Measurements from ENCODE around the gene SLC26A6. TPM values are rescaled to one million over a fixed set of nuclear protein-coding genes. Genes with fewer than 3 reads are reported as not detected.

SLC26A6 gene
- total and polyA plus RNA-seq, 4 donors = 4.4 to 13.1 (median 6.3) TPM

DNA sequence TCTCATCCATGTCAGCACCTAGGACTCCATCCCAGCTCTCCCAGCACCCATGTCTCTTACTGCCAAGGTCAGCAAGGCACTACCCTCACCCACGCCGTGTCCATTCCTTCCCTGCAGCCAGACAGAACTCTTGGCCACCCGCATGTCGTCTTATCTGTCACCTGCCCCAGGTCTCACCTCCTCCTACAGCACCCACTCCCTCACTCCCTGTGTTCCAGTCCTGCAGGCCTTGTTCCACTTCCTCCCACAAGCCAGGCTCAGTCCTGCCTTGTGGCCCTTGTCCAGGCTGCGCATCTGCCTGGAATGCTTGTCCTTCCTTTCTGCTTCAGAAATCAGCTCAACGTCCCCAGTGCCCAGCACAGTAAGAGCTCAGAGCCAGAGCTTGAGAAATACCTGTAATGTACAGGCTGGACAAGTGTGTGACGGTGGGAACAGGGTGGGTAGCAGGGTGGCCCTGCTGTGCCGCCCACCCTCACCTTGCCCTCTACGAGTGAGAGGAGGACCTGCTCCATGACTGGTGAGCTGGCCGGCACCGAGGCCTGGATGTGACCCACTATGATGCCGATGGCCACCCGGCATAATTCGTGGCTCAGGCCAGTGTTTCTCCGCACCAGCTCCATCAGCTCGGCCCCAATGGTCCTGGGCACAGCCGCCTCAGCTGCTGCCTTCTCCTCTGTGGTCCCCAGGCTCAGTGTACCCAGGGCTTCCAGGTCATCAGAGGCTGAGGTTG, 45.7 kb upstream of the SLC26A6 start:
- H3K36me3 ChIP-seq (ENCODE audit: control insufficient read depth in 4 of 4, insufficient read depth in 3 of 4, low read depth in 1 of 4, low read length in 3 of 4) = peaks cover 12 to 51% (median 18%) of the 10 kb centered on the region in 4 donors
- H3K27ac ChIP-seq (ENCODE audit: low read depth in 1 of 2, low read length in 2 of 2) = no peak overlapping the region
- no peak overlapping the region for H3K9ac ChIP-seq (ENCODE audit: low read depth in 1 of 2, low read length in 2 of 2)
- TF ChIP-seq JUND (IDR thresholded peaks at IDR 0.05) (no peak), RAD21 (IDR thresholded peaks at IDR 0.05) (no peak), EGR1 (IDR thresholded peaks at IDR 0.05; ENCODE audit: low read depth in 2 of 2) (no peak), FOXA1 (IDR thresholded peaks at IDR 0.05) (no peak), RXRA (IDR thresholded peaks at IDR 0.05) (no peak), GABPA (IDR thresholded peaks at IDR 0.05 in 1 of 2, conservative IDR thresholded peaks at IDR 0.05 in 1 of 2) (no peak), HNF4A (conservative IDR thresholded peaks at IDR 0.05) (no peak), TAF1 (conservative IDR thresholded peaks at IDR 0.05) (no peak), YY1 (IDR thresholded peaks at IDR 0.05) (no peak), FOXA2 (IDR thresholded peaks at IDR 0.05) (no peak), NR2F2 (IDR thresholded peaks at IDR 0.05) (no peak), SP1 (IDR thresholded peaks at IDR 0.05) (no peak), HNF4G (IDR thresholded peaks at IDR 0.05) (no peak)
- TF ChIP-seq, protein P1, sequence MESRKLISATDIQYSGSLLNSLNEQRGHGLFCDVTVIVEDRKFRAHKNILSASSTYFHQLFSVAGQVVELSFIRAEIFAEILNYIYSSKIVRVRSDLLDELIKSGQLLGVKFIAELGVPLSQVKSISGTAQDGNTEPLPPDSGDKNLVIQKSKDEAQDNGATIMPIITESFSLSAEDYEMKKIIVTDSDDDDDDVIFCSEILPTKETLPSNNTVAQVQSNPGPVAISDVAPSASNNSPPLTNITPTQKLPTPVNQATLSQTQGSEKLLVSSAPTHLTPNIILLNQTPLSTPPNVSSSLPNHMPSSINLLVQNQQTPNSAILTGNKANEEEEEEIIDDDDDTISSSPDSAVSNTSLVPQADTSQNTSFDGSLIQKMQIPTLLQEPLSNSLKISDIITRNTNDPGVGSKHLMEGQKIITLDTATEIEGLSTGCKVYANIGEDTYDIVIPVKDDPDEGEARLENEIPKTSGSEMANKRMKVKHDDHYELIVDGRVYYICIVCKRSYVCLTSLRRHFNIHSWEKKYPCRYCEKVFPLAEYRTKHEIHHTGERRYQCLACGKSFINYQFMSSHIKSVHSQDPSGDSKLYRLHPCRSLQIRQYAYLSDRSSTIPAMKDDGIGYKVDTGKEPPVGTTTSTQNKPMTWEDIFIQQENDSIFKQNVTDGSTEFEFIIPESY (IDR thresholded peaks at IDR 0.05) = no peak
- TF ChIP-seq, protein P2, sequence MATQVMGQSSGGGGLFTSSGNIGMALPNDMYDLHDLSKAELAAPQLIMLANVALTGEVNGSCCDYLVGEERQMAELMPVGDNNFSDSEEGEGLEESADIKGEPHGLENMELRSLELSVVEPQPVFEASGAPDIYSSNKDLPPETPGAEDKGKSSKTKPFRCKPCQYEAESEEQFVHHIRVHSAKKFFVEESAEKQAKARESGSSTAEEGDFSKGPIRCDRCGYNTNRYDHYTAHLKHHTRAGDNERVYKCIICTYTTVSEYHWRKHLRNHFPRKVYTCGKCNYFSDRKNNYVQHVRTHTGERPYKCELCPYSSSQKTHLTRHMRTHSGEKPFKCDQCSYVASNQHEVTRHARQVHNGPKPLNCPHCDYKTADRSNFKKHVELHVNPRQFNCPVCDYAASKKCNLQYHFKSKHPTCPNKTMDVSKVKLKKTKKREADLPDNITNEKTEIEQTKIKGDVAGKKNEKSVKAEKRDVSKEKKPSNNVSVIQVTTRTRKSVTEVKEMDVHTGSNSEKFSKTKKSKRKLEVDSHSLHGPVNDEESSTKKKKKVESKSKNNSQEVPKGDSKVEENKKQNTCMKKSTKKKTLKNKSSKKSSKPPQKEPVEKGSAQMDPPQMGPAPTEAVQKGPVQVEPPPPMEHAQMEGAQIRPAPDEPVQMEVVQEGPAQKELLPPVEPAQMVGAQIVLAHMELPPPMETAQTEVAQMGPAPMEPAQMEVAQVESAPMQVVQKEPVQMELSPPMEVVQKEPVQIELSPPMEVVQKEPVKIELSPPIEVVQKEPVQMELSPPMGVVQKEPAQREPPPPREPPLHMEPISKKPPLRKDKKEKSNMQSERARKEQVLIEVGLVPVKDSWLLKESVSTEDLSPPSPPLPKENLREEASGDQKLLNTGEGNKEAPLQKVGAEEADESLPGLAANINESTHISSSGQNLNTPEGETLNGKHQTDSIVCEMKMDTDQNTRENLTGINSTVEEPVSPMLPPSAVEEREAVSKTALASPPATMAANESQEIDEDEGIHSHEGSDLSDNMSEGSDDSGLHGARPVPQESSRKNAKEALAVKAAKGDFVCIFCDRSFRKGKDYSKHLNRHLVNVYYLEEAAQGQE (IDR thresholded peaks at IDR 0.05) = no peak
- TF ChIP-seq, protein P3, sequence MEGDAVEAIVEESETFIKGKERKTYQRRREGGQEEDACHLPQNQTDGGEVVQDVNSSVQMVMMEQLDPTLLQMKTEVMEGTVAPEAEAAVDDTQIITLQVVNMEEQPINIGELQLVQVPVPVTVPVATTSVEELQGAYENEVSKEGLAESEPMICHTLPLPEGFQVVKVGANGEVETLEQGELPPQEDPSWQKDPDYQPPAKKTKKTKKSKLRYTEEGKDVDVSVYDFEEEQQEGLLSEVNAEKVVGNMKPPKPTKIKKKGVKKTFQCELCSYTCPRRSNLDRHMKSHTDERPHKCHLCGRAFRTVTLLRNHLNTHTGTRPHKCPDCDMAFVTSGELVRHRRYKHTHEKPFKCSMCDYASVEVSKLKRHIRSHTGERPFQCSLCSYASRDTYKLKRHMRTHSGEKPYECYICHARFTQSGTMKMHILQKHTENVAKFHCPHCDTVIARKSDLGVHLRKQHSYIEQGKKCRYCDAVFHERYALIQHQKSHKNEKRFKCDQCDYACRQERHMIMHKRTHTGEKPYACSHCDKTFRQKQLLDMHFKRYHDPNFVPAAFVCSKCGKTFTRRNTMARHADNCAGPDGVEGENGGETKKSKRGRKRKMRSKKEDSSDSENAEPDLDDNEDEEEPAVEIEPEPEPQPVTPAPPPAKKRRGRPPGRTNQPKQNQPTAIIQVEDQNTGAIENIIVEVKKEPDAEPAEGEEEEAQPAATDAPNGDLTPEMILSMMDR (IDR thresholded peaks at IDR 0.05; ENCODE audit: low read depth, low read length, missing input control) = no peak
- TF ChIP-seq, protein P4, sequence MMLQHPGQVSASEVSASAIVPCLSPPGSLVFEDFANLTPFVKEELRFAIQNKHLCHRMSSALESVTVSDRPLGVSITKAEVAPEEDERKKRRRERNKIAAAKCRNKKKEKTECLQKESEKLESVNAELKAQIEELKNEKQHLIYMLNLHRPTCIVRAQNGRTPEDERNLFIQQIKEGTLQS (IDR thresholded peaks at IDR 0.05) = no peak
- no peaks in the 10 kb centered on the region for H3K9me3 ChIP-seq (ENCODE audit: control insufficient read depth in 4 of 4, low read length in 3 of 4)
- WGBS = 96% methylated on average over 17 of the region's 17 CpGs
- no peak for DNase-seq (ENCODE audit: low spot score)
- H3K27me3 ChIP-seq (ENCODE audit: control insufficient read depth in 4 of 4, insufficient read depth in 4 of 4, low read length in 3 of 4) = no peaks in the 10 kb centered on the region
- no peak overlapping the region for H3K4me3 ChIP-seq (ENCODE audit: low read depth in 1 of 3, low read length in 3 of 3)
- peaks cover 3 to 23% (median 19%) of the 10 kb centered on the region in 4 donors for H3K4me1 ChIP-seq (ENCODE audit: control insufficient read depth in 4 of 4, insufficient read depth in 4 of 4, low read length in 3 of 4)
